ENCODE data around the gene UNC45B.
"Not testable (repeated sequence)": the region's sequence is repeated elsewhere in the genome, so short reads cannot be mapped to it uniquely, and the experiment has no call there.

Gene UNC45B

GRCh38 chr17:35176897-35177296 lies 29.3 kb downstream of the UNC45B start:
- TF ChIP-seq CTCF (IDR thresholded peaks at IDR 0.05; ENCODE audit: poor library complexity, severe bottlenecking) = no peak
- Histone ChIP-seq H3K36me3 (ENCODE audit: low read depth) (no peaks in the 10 kb centered on the region), H3K9me3 (ENCODE audit: severe bottlenecking) (no peaks in the 10 kb centered on the region), H3K4me3 (ENCODE audit: severe bottlenecking) (no peak overlapping the region), H3K4me1 (ENCODE audit: insufficient read depth, poor library complexity, severe bottlenecking) (no peaks in the 10 kb centered on the region), H3K27me3 (ENCODE audit: insufficient read depth, poor library complexity, severe bottlenecking) (no peaks in the 10 kb centered on the region), H3K27ac (ENCODE audit: poor library complexity, severe bottlenecking) (no peak overlapping the region)
- DNase-seq (ENCODE audit: low spot score) (no peak), ATAC-seq (ENCODE audit: low read depth) (no peak)

GRCh38 chr17:35179379-35179778 lies 31.8 kb downstream of the UNC45B start:
- not testable (repeated sequence) for H3K27ac ChIP-seq (ENCODE audit: poor library complexity, severe bottlenecking); H3K4me1 ChIP-seq (ENCODE audit: insufficient read depth, poor library complexity, severe bottlenecking); H3K4me3 ChIP-seq (ENCODE audit: severe bottlenecking); H3K36me3 ChIP-seq (ENCODE audit: low read depth); ATAC-seq (ENCODE audit: low read depth); H3K9me3 ChIP-seq (ENCODE audit: severe bottlenecking); DNase-seq (ENCODE audit: low spot score); H3K27me3 ChIP-seq (ENCODE audit: insufficient read depth, poor library complexity, severe bottlenecking)

GRCh38 chr17:35183332-35183731 lies 35.7 kb downstream of the UNC45B start:
- no peak for TF ChIP-seq CTCF (IDR thresholded peaks at IDR 0.05; ENCODE audit: poor library complexity, severe bottlenecking)
- H3K27ac ChIP-seq (ENCODE audit: poor library complexity, severe bottlenecking) = no peak overlapping the region
- DNase-seq (ENCODE audit: low spot score) (no peak), ATAC-seq (ENCODE audit: low read depth) (no peak)
- no peaks in the 10 kb centered on the region for H3K27me3 ChIP-seq (ENCODE audit: insufficient read depth, poor library complexity, severe bottlenecking)
- no peaks in the 10 kb centered on the region for H3K36me3 ChIP-seq (ENCODE audit: low read depth)
- no peaks in the 10 kb centered on the region for H3K9me3 ChIP-seq (ENCODE audit: severe bottlenecking)
- no peak overlapping the region for H3K4me3 ChIP-seq (ENCODE audit: severe bottlenecking)
- peaks cover 12% of the 10 kb centered on the region for H3K4me1 ChIP-seq (ENCODE audit: insufficient read depth, poor library complexity, severe bottlenecking)

GRCh38 chr17:35184274-35184673 lies 36.7 kb downstream of the UNC45B start:
- H3K27me3 ChIP-seq (ENCODE audit: insufficient read depth, poor library complexity, severe bottlenecking) = no peaks in the 10 kb centered on the region
- no peak overlapping the region for H3K27ac ChIP-seq (ENCODE audit: poor library complexity, severe bottlenecking)

GRCh38 chr17:35185849-35186248 lies 38.2 kb downstream of the UNC45B start:
- no peaks in the 10 kb centered on the region for H3K9me3 ChIP-seq (ENCODE audit: severe bottlenecking)
- H3K27me3 ChIP-seq (ENCODE audit: insufficient read depth, poor library complexity, severe bottlenecking) = no peaks in the 10 kb centered on the region
- ATAC-seq (ENCODE audit: low read depth) (no peak), DNase-seq (ENCODE audit: low spot score) (no peak)
- no peak for TF ChIP-seq CTCF (IDR thresholded peaks at IDR 0.05; ENCODE audit: poor library complexity, severe bottlenecking)
- H3K27ac ChIP-seq (ENCODE audit: poor library complexity, severe bottlenecking) = no peak overlapping the region
- H3K4me3 ChIP-seq (ENCODE audit: severe bottlenecking) = no peak overlapping the region
- H3K36me3 ChIP-seq (ENCODE audit: low read depth) = no peaks in the 10 kb centered on the region
- H3K4me1 ChIP-seq (ENCODE audit: insufficient read depth, poor library complexity, severe bottlenecking) = peaks cover 21% of the 10 kb centered on the region

More at GRCh38 chr17:35184274-35184673, 36.7 kb downstream of the UNC45B start:
- ATAC-seq (ENCODE audit: low read depth) (no peak), DNase-seq (ENCODE audit: low spot score) (no peak)
- no peak for TF ChIP-seq CTCF (IDR thresholded peaks at IDR 0.05; ENCODE audit: poor library complexity, severe bottlenecking)
- no peaks in the 10 kb centered on the region for H3K36me3 ChIP-seq (ENCODE audit: low read depth)
- peaks cover 16% of the 10 kb centered on the region for H3K4me1 ChIP-seq (ENCODE audit: insufficient read depth, poor library complexity, severe bottlenecking)
- no peak overlapping the region for H3K4me3 ChIP-seq (ENCODE audit: severe bottlenecking)
- H3K9me3 ChIP-seq (ENCODE audit: severe bottlenecking) = no peaks in the 10 kb centered on the region
